Upper lobe of left lung (tissue), 4 donors: Measurements from ENCODE around the gene TRPM5.

Experiments
- CTCF ChIP-seq, 6 experiments: fragments of 450-650 bp in 4 of 6; fragments of 200-600 bp in 2 of 6; sonication (generic) in 2 of 6; IDR thresholded peaks; one replicate each; pipeline ENCODE4 v1.5.1; 2016 to 2019; ENCODE audit warnings: antibody characterized with exemption in 6 of 6
- EP300 ChIP-seq, 4 donors: sonication (generic); formaldehyde crosslinking; IDR thresholded peaks; one replicate each; pipeline ENCODE4 v1.5.1; 2017; ENCODE audit warnings: antibody characterized with exemption in 4 of 4, control low read depth in 2 of 4
- POLR2A ChIP-seq, 4 donors: fragments of 450-650 bp; IDR thresholded peaks; one replicate each; pipeline ENCODE4 v1.5.1; 2016 to 2017; ENCODE audit warnings: antibody characterized with exemption in 4 of 4, mild to moderate bottlenecking in 2 of 4

DNA sequence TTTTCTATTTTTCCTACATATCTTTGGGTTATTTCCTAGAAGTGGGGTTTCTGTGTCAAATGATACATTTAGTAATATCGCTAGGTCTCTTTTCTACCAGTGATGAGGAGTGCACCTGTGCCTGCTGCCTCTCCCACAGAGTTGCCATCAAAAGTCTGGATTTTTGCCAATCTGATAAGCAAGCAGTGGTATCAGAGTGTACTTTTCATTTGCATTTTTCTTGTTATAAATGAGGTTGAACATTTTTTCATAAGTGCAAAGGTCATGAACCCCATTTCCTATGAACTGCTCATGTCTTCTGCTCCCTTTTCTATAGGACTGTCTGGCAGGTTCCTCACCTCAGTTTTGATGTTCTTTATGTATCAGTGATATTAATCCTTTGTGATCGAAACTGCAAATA is 1.7 kb downstream of the TRPM5 start:
- no peak for TF ChIP-seq EP300 (IDR thresholded peaks at IDR 0.05)
- TF ChIP-seq CTCF (IDR thresholded peaks at IDR 0.05) = no peak
- TF ChIP-seq POLR2A (IDR thresholded peaks at IDR 0.05) = no peak
